IMR-90 (cell line): Measurements from ENCODE around the gene TRPM7. TPM values are rescaled to one million over a fixed set of nuclear protein-coding genes. Genes with fewer than 3 reads are reported as not detected.

ENCODE experiments used
- ATAC-seq: fragments of 200-7000 bp; cut with Tn5 transposase; 2 replicates; pipeline ENCODE4 v1.9.1; 2020; ENCODE audit warnings: low read depth, mild to moderate bottlenecking, moderate library complexity
- BruUV-seq: library from RNA; stranded (reverse); fragments of 400-500 nt; replicated peaks from 2 replicates; lab custom pipeline; 2021; lab: Mats Ljungman, UMichigan
- CTCF ChIA-PET: fragments of 300-600 bp; formaldehyde crosslinking; extraction: SDS; loops from one replicate; lab custom pipeline; 2021; ENCODE audit warnings: antibody characterized with exemption; lab: Yijun Ruan, JAX
- POLR2A ChIA-PET: fragments of 300-600 bp; sonication (Branson Sonifier 250); formaldehyde crosslinking; loops from one replicate; lab custom pipeline; 2022; ENCODE audit warnings: antibody characterized with exemption; ENCODE audit not compliant: unreplicated experiment; lab: Charles Lee
- DNase-seq: peaks from one replicate; pipeline ENCODE4 v3.0.0; 2013
- H2AFZ ChIP-seq: replicated peaks from 2 replicates; pipeline ENCODE3; 2013; ENCODE audit warnings: low read length, mild to moderate bottlenecking; ENCODE audit not compliant: poor library complexity
- H2AK5ac ChIP-seq: 2 replicates; pipeline ENCODE4 v1.6.1; 2013; ENCODE audit warnings: low read depth, low read length, inconsistent platforms
- H2AK9ac ChIP-seq: replicated peaks from 2 replicates; pipeline ENCODE3; 2013; ENCODE audit warnings: mild to moderate bottlenecking, low read depth, low read length, moderate library complexity; ENCODE audit not compliant: poor library complexity
- H2BK120ac ChIP-seq: 2 replicates; pipeline ENCODE4 v1.6.1; 2013; ENCODE audit warnings: low read depth, low read length, inconsistent platforms
- H2BK15ac ChIP-seq: 3 replicates; pipeline ENCODE4 v1.6.1; 2013; ENCODE audit warnings: low read depth, low read length, inconsistent platforms
- H2BK20ac ChIP-seq: 2 replicates; pipeline ENCODE4 v1.6.1; 2013; ENCODE audit warnings: low read depth, mild to moderate bottlenecking, inconsistent platforms, low read length, moderate library complexity
- H2BK5ac ChIP-seq: 2 replicates; pipeline ENCODE4 v1.6.1; 2013; ENCODE audit warnings: mild to moderate bottlenecking, low read depth, low read length, inconsistent platforms; ENCODE audit not compliant: poor library complexity, severe bottlenecking
- H3K14ac ChIP-seq: replicated peaks from 2 replicates; pipeline ENCODE4 v1.6.1; 2013; ENCODE audit warnings: low read depth, low read length, inconsistent platforms
- H3K18ac ChIP-seq: 2 replicates; pipeline ENCODE4 v1.6.1; 2013; ENCODE audit warnings: low read depth, low read length, control low read depth
- H3K23ac ChIP-seq: 2 replicates; pipeline ENCODE4 v1.6.1; 2013; ENCODE audit warnings: low read depth, low read length, inconsistent platforms
- H3K27ac ChIP-seq: 2 replicates; pipeline ENCODE4 v1.5.1; 2013; ENCODE audit warnings: mild to moderate bottlenecking, control low read depth, low read length; ENCODE audit not compliant: insufficient read depth
- H3K27me3 ChIP-seq: 2 replicates; pipeline ENCODE4 v1.6.1; 2013; ENCODE audit warnings: low read length; ENCODE audit not compliant: control insufficient read depth, insufficient read depth
- H3K36me3 ChIP-seq: 2 replicates; pipeline ENCODE4 v1.6.1; 2013; ENCODE audit warnings: low read length, mixed read lengths; ENCODE audit not compliant: control insufficient read depth, insufficient read depth
- H3K4ac ChIP-seq: 2 replicates; pipeline ENCODE4 v1.6.1; 2013; ENCODE audit warnings: low read depth, low read length, inconsistent platforms
- H3K4me1 ChIP-seq: 2 replicates; pipeline ENCODE4 v1.6.1; 2013; ENCODE audit warnings: low read length, mixed read lengths; ENCODE audit not compliant: control insufficient read depth, insufficient read depth
- H3K4me2 ChIP-seq: 2 replicates; pipeline ENCODE4 v1.6.1; 2013; ENCODE audit warnings: low read depth, mild to moderate bottlenecking, control low read depth, low read length, moderate library complexity
- H3K4me3 ChIP-seq: 2 replicates; pipeline ENCODE4 v1.5.1; 2013; ENCODE audit warnings: low read depth, mild to moderate bottlenecking, control low read depth, low read length, moderate library complexity; ENCODE audit not compliant: insufficient read depth
- H3K56ac ChIP-seq: 2 replicates; pipeline ENCODE4 v1.6.1; 2013; ENCODE audit warnings: low read length, inconsistent platforms; ENCODE audit not compliant: insufficient read depth; ENCODE audit errors: extremely low read depth
- H3K79me1 ChIP-seq, 2 experiments: 2 replicates each; pipeline ENCODE4 v1.6.1; 2013; ENCODE audit warnings: low read length in 2 of 2, inconsistent platforms in 1 of 2, low read depth in 1 of 2
- H3K9ac ChIP-seq: 2 replicates; pipeline ENCODE4 v1.6.1; 2013; ENCODE audit warnings: low read depth, low read length, control low read depth
- H3K9me1 ChIP-seq: 2 replicates; pipeline ENCODE4 v1.6.1; 2013; ENCODE audit warnings: low read length, inconsistent platforms; ENCODE audit not compliant: insufficient read depth
- H3K9me3 ChIP-seq: 2 replicates; pipeline ENCODE4 v1.6.1; 2013; ENCODE audit warnings: low read length; ENCODE audit not compliant: control insufficient read depth, insufficient read depth
- H4K20me1 ChIP-seq: 2 replicates; pipeline ENCODE4 v1.6.1; 2013; ENCODE audit warnings: low read length, inconsistent platforms; ENCODE audit not compliant: insufficient read depth
- H4K5ac ChIP-seq: 2 replicates; pipeline ENCODE4 v1.6.1; 2013; ENCODE audit warnings: mild to moderate bottlenecking, low read depth, low read length, control low read depth
- H4K8ac ChIP-seq, 2 experiments: 2 replicates each; pipeline ENCODE4 v1.6.1; 2013; ENCODE audit warnings: low read depth in 2 of 2, low read length in 2 of 2, control low read depth in 1 of 2, inconsistent platforms in 1 of 2
- H4K91ac ChIP-seq: 2 replicates; pipeline ENCODE4 v1.6.1; 2013; ENCODE audit warnings: low read depth, low read length, inconsistent platforms; ENCODE audit not compliant: insufficient read depth
- MAFK ChIP-seq: IDR thresholded peaks from 2 replicates; pipeline ENCODE4 v1.6.1; 2012; ENCODE audit warnings: low read depth, low read length, improper control_type of control experiment
- MAZ ChIP-seq: IDR thresholded peaks from 2 replicates; pipeline ENCODE4 v1.6.1; 2012; ENCODE audit warnings: low read depth, mild to moderate bottlenecking, low read length, improper control_type of control experiment, moderate library complexity, borderline replicate concordance
- POLR2A ChIP-seq: IDR thresholded peaks from 2 replicates; pipeline ENCODE4 v1.6.1; 2012; ENCODE audit warnings: mild to moderate bottlenecking, low read depth, low read length
- USF2 ChIP-seq: fragments of 150-350 bp; IDR thresholded peaks from 2 replicates; pipeline ENCODE4 v1.6.1; 2017; ENCODE audit warnings: mild to moderate bottlenecking, antibody characterized with exemption, low read length, low read depth
- WGBS, 2 experiments: methylation state at CpG; one replicate each; pipeline versions ENCODE4 v1.1.5 to v1.1.7; 2013; ENCODE audit warnings: missing lambda C conversion rate in 2 of 2; ENCODE audit not compliant: insufficient read length in 1 of 2; ENCODE audit errors: extremely low coverage in 2 of 2; 5-methylcytosine and 5-hydroxymethylcytosine counted together
- dilution Hi-C: fragments of 300-500 bp; cut with HindIII; formaldehyde crosslinking; loops from one replicate; pipeline ENCODE4 v1.14.3; 2018; ENCODE audit warnings: low sequenced_read_pairs; ENCODE audit not compliant: unreplicated experiment
- in situ Hi-C: fragments of 300-500 bp; cut with MboI; formaldehyde crosslinking; loops from 3 replicates; pipeline ENCODE4 v1.14.3; 2019; ENCODE audit warnings: low sequenced_read_pairs, inconsistent platforms, mixed read lengths
- intact Hi-C: fragments of 100-400 bp; cut with micrococcal nuclease; formaldehyde crosslinking; loops from 2 replicates; pipeline ENCODE4 v1.10.0; 2022
- polyA plus RNA-seq, 3 experiments: library from polyadenylated mRNA; depleted of rRNA; stranded (reverse); fragments of >200 nt; gene quantifications; 2 replicates each; pipeline ENCODE4 v1.2.3, GENCODE V29; 2012; ENCODE audit warnings: low replicate concordance in 1 of 3
- total RNA-seq: library from RNA; depleted of rRNA; stranded (reverse); fragments of >200 nt; gene quantifications from 2 replicates; pipeline ENCODE4 v1.2.3, GENCODE V29; 2012

Gene TRPM7
- total and polyA plus RNA-seq, 2 of the 4 experiments (the other 2 are of a cell fraction): 10.6 to 27.8 TPM

- H3K9me1 ChIP-seq: peaks cover 4% of the 10 kb centered on the region; the same call in 1 of the 2 replicates
- 58% methylated on average over 2 of the region's 6 CpGs; no CpG with 5 or more reads in 1 of the 2 experiments for WGBS, 2 experiments
- BruUV-seq: no TSS peak
Measured at GRCh38 chr15:50676799-50677483, 9.7 kb downstream of the TRPM7 start.

More at GRCh38 chr15:50676799-50677483, 9.7 kb downstream of the TRPM7 start:
- DNase-seq (peak; percentile 64), ATAC-seq (peak; percentile 88)
- no peak overlapping the region for H2BK20ac ChIP-seq
- H4K5ac ChIP-seq: no peak overlapping the region
- peak overlapping the region in 1 of 2 experiments; percentile 71; a peak in 2 of 4 replicates for H4K8ac ChIP-seq
- peak overlapping the region; percentile 41 for H3K14ac ChIP-seq
- peak overlapping the region; percentile 45; the same call in 1 of the 3 replicates for H2BK15ac ChIP-seq
- H3K27me3 ChIP-seq: no peaks in the 10 kb centered on the region
- peak overlapping the region; percentile 80 for H2BK5ac ChIP-seq
- no peak overlapping the region for H3K4me3 ChIP-seq
- H3K79me1 ChIP-seq: peaks cover 25 to 62% of the 10 kb centered on the region in 2 experiments
- no peak overlapping the region for H4K91ac ChIP-seq
- H2AFZ ChIP-seq: no peak overlapping the region
- H3K9ac ChIP-seq: peak overlapping the region; percentile 49; the same call in 1 of the 2 replicates
- peaks cover 39% of the 10 kb centered on the region for H4K20me1 ChIP-seq
- H3K4me2 ChIP-seq: peak overlapping the region; percentile 65; the same call in 1 of the 2 replicates
- peak overlapping the region; percentile 20; the same call in 1 of the 2 replicates for H3K23ac ChIP-seq
- H2BK120ac ChIP-seq: 0 out of 2 replicates have a peak overlapping the region, but pooled peaks have one; percentile 1
- peak overlapping the region; percentile 7; the same call in 1 of the 2 replicates for H3K18ac ChIP-seq
- H2AK5ac ChIP-seq: peak overlapping the region; percentile 84
- H3K9me3 ChIP-seq: no peaks in the 10 kb centered on the region
- in situ Hi-C loops: loop anchor here (5.0 kb wide), 1 partner anchor 230 kb away; the partner anchor contains the start of gene AP4E1
- TF ChIP-seq USF2 (no peak), MAZ (no peak), MAFK (no peak), POLR2A (no peak)
- ChIA-PET POLR2A (interaction anchor here (0.6 kb wide), 1 partner anchor 227 kb away, joined by 4 read pairs; no protein-coding TSS in a partner anchor), CTCF (no interaction called here)
- peak overlapping the region; percentile 2 for H2AK9ac ChIP-seq
- peak overlapping the region; percentile 4; the same call in 1 of the 2 replicates for H3K4ac ChIP-seq
- H3K36me3 ChIP-seq: no peaks in the 10 kb centered on the region; the same call in 1 of the 2 replicates
- no peak overlapping the region; the same call in none of the 2 replicates for H3K27ac ChIP-seq
- intact Hi-C loops: loop anchor here (10.0 kb wide), 1 partner anchor 518 kb away; no protein-coding TSS in a partner anchor
- H3K4me1 ChIP-seq: peaks cover 8% of the 10 kb centered on the region
- H3K56ac ChIP-seq: no peak overlapping the region
- dilution Hi-C loops: no loop called here
